NCI-H1417 (cell line): ENCODE measurements around the gene RNU4-1.
"Not testable (repeated sequence)": the region's sequence is repeated elsewhere in the genome, so short reads cannot be mapped to it uniquely, and the experiment has no call there.

Source experiments
- DNase-seq, 3 experiments: peaks; one replicate each; lab custom pipeline; 2025; lab: John Stamatoyannopoulos, UW

RNU4-1 gene

DNA sequence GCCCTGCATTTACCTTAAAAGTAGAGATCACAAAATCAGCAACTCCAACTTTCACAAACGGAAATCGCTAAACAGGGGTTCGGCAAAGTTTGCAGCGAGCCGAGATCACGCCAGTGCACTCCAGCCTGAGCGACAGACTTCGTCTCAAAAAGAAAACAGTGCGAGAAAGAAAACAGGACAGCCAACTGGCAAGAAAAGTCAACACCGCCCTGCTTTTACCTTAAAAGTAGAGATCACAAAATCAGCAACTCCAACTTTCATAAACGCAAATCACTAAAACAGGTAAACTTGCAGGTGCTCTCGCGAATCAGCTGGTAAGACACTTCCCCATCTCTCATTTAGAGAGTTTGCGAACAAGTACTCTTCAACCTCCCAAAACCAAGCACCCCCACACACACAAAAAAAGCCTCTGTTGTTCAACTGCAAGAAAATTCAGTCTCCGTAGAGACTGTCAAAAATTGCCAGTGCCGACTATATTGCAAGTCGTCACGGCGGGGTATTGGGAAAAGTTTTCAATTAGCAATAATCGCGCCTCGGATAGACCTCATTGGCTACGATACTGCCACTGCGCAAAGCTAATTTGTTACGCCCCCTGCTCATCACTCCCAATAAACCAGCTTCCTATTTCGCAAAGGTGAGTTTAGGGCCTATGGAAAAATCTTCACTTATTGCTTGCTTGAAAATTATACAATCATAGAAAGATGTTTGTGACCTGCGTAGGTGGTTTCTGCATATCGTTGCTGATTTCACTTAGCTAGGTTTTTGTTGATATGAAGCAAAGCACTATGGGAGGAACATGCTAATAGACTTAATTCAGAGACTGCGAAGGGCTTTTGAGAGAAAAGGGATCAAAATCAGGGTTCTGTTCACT, at the start of gene RNU4-1:
RNU4-1 (minus strand) TSS at position 577 of the 871 bp plus-strand sequence.
- peak; percentile 91 to 97 (median 91) for DNase-seq

GRCh38 chr12:120342175-120343038, 49.4 kb upstream of the RNU4-1 start:
- DNase-seq: no peak

- DNase-seq: no peak
Observed at GRCh38 chr12:120339256-120339655, 46.2 kb upstream of the RNU4-1 start.

DNA sequence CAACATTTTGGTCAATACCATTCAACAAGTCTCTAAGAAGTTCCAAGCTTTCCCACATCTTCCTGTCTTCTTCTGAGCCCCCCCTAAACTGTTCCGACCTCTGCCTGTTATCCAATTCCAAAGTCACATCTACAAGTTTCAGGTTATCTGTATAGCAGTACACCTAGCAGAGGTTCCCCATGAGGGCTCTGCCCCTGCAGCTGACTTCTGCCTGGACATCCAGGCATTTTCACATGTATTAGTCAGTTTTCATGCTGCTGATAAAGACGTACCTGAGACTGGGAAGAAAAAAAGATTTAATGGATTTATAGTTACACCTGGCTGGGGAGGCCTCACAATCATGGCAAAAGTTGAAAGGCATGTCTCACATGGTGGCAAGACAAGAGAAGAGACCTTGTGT, 44.7 kb upstream of the RNU4-1 start:
- no peak for DNase-seq

DNA sequence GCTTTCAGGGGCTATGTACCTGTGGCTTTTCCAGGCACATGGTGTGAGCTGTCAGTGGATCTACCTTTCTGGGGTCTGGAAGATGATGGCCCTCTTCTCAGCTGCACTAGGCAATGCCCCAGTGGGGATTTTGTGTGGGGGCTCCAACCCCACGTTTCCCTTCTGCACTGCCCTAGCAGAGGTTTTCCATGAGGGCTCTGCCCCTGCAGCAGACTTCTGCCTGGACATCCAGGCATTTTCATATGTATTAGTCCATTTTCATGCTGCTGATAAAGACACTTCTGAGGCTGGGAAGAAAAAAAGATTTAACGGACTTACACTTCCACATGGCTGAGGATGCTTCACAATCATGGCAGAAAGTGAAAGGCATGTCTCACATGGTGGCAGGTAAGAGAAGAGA, 43.4 kb upstream of the RNU4-1 start:
- not testable (repeated sequence) for DNase-seq

GRCh38 chr12:120335447-120335846, 42.4 kb upstream of the RNU4-1 start:
- peak; percentile 33 to 65 (median 34) for DNase-seq

DNA sequence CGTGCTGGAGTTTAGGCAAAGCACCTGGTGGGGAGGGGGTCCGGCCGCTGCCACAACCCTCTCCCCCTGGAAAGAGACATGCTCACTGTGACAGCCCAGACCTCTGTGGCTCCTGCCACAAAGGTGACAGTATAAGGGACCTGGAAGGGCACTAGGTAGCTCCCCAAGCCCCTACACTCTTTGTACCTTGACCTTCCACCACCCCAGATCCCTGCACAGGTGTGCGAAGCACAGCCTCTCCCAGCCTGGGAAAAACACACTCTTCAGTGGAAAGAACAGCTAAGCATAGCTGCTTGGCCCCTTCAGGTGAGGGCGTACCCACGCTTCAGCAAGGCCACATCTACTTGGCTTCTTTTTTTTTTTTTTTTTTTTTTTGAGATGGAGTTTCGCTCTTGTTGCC, 39.5 kb upstream of the RNU4-1 start:
- DNase-seq: no peak

- DNase-seq: no peak
Observed at GRCh38 chr12:120332041-120332440, 39.0 kb upstream of the RNU4-1 start.

DNA sequence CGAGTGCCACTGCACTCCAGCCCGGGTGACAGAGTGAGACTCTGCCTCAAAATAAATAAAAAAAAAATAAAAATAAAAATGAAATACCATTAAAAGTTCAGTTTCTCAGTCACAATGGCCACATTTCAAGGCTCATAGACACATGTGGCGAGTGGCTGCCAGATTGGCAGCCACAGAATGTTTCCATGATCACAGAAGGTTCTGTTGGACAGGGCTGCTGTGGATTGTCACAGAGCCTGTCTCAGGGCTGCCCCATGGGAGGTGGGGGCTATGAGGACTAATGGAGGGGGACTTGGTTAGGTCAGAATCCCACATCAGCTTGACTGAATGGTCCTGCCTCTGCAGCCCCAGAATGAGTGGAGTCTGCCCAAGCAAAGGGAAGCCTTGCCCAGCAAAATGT, 38.4 kb upstream of the RNU4-1 start:
- no peak for DNase-seq

GRCh38 chr12:120328228-120328627, 35.2 kb upstream of the RNU4-1 start:
- DNase-seq: no peak

- no peak for DNase-seq
Observed at GRCh38 chr12:120327593-120327992, 34.6 kb upstream of the RNU4-1 start, which contains the start of gene PLA2G1B. Gene PLA2G1B (minus strand): TSS chr12:120327779. CDS start chr12:120327753, 26 bp downstream.

GRCh38 chr12:120324841-120325417, 31.9 kb upstream of the RNU4-1 start:
- no peak for DNase-seq

GRCh38 chr12:120323772-120324171, 30.7 kb upstream of the RNU4-1 start:
- DNase-seq: no peak

DNA sequence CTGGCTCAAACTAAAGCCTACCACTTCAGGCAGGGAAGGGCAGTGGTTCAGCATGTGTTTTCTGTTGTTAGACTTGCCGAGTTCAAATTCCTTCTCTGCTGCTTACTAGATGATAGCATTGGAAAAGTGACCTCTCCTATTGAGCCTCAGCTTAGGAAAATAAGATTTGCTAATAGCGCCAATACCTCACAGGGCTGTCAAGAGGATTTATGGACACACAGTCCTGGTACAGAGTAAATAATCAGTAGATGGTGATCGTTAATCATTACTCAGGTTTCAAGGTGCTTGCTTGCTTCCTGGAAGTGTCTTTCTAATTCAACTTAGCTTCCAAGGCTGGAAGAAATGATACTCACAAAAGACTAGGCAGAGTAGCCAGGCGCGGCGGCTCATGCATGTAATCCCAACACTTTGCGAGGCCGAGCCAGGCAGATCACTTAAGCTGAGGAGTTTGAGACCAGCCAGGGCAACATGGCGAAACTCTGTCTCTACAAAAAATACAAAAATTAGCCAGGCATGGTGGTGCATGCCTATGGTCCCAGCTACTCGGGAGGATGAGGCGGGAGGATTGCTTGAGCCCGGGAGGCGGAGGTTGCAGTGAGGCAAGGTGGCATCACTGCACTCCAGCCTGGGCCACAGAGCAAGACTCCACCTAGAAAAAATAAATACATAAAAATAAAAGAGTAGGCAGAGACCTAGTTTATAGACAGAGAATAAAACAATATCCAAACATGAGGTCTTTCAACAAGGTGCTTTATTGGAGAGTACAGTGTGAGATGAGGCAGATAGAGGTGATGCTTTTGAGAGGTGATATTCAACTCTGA, 28.6 kb upstream of the RNU4-1 start:
- DNase-seq: peak in 2 of 3 experiments; percentile 14 to 53

DNA sequence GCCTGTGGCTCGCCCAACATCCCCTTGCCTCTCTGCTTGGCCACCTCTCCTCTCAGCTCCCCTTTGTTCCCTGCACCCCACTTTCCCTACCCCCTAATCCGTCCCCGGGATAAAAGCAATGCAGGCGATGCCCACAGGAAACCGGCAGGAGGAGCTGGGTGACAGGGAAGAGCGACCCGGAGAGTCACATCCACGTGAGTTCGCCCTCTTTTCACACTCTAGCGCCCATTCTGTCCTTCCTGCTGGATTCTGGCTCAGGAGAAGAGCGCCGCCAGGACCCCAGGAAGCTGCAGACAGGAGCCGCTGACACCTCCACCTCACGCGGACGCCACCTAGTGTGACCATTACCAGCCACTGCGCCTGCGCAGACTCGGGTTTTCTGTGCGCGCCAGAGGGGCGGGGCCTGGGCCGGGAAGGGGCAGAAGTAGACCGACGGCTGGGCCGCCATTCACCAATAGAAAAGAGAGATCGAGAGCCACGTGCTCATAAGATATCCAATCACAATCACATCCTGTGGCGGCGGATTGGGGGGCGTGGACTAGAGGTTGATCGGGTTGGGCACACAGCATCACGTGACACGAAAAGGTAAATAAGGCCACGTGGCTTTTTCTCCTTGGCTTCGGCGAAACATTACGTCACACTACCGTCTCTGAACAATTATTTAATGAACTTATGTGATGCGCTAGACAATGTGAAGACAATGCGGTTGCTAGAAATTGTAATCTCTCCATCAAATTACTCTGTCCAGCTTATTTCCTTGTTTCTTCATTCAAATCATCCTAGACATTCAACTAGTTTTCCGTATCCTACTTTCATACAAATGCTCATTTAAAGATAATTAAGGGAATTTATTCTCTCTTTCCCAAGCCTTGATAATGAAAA, 24.4 kb upstream of the RNU4-1 start:
- peak; percentile 100 for DNase-seq

DNA sequence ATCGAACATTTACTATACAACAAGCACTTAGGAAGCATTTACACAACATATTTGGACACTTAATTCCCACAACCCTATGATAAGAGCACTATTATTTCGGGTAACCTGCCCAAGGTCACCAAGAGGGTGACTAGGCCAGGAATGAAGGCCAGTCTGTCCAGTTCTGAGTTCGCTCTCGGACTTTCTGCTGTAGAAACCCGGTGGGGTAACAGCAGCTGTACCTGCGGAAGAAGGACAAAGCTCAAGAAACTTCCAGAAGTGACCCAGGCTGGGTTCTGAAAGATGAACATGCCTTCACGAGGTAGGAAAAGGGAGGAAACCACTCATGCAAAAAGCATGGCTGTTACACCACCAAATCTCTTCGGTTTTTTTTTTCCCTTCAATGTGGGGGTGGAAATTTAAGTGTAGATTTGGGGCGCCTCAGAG, 23.8 kb upstream of the RNU4-1 start:
- DNase-seq: no peak

- DNase-seq: no peak
Observed at GRCh38 chr12:120314220-120314619, 21.2 kb upstream of the RNU4-1 start.

DNA sequence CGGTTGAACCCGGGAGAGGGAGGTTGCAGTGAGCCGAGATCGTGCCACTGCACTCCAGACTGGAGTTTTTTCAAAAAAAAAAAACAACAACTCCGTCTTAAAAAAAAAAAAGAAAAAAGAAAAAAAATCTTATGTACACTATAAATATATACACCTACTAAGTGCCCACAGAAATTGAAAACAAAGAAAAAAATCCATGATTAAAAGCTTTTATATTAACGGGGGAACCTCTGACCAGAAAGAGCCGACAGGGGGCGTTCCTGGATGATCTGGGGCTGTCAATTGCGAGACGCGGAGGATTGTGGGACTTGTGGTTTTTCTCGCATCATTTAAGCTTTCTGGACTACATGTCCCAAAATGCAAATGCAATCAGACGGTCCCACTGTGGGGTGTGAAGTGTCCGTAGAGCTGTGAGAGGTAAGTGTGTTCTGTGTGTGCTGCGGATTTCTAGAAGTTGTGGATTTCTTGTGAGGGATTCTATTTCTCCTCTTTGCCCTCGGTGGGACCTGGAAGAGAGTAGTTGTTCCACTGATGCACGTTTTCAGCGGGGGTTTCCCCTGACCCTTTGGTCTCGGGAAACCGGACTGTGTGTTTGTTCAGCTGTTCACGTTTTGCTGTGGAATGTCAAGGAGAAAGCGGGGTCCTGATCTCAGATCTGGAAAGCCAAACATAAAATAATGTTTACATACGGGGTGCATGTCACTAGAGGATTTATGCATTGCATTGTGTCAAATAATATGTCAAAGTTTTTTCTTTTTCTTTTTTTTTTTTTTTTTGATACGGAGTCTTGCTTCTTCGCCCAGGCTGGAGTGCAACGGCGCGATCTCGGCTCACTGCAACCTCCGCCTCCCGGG, 9.2 kb upstream of the RNU4-1 start, which contains the start of gene SIRT4:
SIRT4 (plus strand) TSS at position 360 of the 854 bp plus-strand sequence. CDS start 1,241 bp downstream, outside the sequence.
- DNase-seq: peak; percentile 95 to 98 (median 98)

GRCh38 chr12:120292411-120292660, 701 bp downstream of the RNU4-1 start:
- peak in 1 of 3 experiments; percentile 71 for DNase-seq
